ENCODE data around the gene SFXN3.

GRCh38 chr10:101001659-101002035, 29.4 kb upstream of the SFXN3 start:
- TF ChIP-seq IKZF1 (conservative IDR thresholded peaks at IDR 0.05), result no peak
- TF ChIP-seq CTCF (IDR thresholded peaks at IDR 0.05 in 2 of 3, conservative IDR thresholded peaks at IDR 0.05 in 1 of 3; ENCODE audit: control insufficient read depth in 2 of 3, extremely low read depth in 1 of 3, insufficient read depth in 1 of 3, low read depth in 3 of 3, low read length in 3 of 3), result no peak
- TF ChIP-seq ZBTB33 (IDR thresholded peaks at IDR 0.05), result no peak
- TF ChIP-seq ZNF687 (IDR thresholded peaks at IDR 0.05), result no peak
- TF ChIP-seq RCOR1 (conservative IDR thresholded peaks at IDR 0.05; ENCODE audit: low read depth, low read length), result no peak
- TF ChIP-seq MAX (IDR thresholded peaks at IDR 0.05; ENCODE audit: low read depth, low read length), result no peak
- no peak for TF ChIP-seq ATF7 (IDR thresholded peaks at IDR 0.05; ENCODE audit: low read depth)
- TF ChIP-seq BRCA1 (IDR thresholded peaks at IDR 0.05; ENCODE audit: low read depth, low read length), result no peak
- TF ChIP-seq EZH2 (IDR thresholded peaks at IDR 0.05; ENCODE audit: borderline replicate concordance, control insufficient read depth, low read depth, low read length), result no peak
- TF ChIP-seq POLR2A (IDR thresholded peaks at IDR 0.05; ENCODE audit: low read depth, low read length), result no peak
